HG03354 (cell line): Measurements from ENCODE around the gene CCDC77.

Experiments
- ATAC-seq: cut with Tn5 transposase; IDR thresholded peaks from one replicate; pipeline ENCODE4 v1.9.1; 2021; ENCODE audit warnings: mild to moderate bottlenecking; ENCODE audit not compliant: unreplicated experiment, poor library complexity, severe bottlenecking

The CCDC77 gene

DNA sequence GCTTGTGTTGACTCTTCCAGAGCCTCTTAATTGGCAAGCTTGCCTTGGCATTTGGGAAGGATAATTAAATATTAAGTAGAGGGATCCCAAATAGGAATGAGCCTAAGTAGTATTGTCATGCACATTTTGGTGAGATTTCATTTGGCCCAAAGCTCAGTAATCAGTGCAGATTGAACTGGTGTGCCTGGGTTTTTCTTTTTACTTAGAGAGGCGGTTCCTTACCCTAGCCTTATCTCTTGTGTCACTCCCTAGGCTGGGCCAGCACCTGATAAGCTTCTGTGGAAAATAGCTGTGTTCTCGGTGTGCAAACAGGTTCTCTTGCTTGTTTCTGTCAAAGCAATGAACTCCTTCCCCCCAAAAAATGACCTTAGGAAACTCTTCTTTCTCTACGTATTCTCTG lies 49.0 kb downstream of the CCDC77 start:
- ATAC-seq: no peak

DNA sequence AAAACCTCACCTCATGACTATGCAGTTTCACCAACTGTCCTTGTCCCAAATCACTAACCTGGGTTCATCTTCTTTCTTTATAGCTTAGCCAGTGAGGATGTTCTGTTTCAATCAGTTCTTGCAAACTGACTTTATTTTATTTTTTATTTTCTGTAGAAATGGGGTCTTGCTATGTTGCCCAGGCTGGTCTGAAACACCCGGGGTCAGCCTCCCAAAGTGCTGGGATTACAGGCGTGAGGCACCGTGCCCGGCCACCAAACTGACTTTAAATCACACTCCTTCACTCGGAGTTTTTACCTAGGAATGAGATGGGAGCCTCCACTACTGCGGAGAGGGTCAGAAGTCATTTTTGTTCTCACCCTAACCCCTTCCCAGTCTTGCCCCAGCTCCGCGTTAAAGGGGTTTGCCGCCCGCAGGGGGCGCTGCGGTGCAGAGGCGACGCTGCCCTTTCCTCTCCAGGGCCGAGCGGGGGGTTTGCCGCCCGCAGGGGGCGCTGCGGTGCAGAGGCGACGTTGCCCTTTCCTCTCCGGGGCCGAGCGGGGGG lies 51.3 kb downstream of the CCDC77 start:
- ATAC-seq: no peak

DNA sequence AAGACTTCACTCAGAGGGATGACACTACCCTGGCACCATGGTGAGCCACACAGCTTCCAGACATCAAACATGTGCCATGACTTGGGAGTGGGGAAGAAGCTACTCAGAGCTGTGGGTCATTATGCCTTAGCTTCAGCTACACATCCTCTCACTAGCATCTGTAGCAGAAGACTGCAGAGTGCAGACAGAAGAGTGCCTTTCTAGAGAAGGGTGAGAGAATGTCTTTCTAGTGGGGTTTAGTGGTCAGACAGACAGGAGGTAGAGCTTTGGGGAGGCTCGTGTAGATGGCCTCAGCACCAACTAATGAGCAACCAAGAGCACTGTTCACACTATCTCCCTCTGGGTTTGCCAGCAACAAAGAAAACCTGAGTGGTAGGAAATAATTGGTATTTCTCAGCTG lies 53.4 kb downstream of the CCDC77 start:
- ATAC-seq: no peak

DNA sequence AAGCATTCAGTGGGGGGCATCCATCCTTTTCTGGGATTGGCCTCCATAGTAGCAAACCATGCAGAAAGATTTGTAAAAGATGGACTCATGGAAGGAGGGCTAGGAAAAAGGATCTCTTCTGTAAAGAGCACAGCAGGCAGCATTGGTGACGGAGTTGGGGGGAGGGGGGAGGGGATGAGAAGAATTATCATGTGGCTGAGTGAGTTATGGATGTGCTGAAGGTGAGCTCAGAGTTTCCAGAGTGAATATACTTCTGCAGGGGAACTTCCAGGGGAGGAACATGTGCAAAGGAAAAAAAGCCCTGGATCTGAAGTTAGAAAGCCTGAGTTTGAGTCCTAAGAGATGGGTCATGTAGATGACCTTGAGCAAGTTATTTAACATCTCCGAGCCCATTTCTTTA lies 54.4 kb downstream of the CCDC77 start:
- ATAC-seq: no peak

DNA sequence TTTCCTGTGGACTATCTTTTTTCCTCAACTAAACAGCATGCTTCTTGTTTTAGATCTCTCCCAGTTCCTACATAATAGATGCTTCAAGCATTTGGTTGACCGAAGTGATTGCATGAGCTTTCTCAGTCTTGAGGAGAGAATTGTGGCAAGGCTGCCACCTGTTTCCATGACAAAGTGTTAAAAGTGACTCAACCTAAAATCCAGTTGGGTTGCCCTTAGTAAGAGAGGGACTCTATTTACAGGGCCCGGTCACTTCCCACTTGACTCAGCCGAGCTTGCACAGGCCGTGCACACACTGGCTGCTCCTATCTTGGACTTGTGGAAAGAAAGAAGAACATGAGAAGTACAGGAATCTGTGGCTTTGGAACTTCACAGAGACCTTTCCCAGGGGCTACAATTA lies 56.2 kb downstream of the CCDC77 start:
- no peak for ATAC-seq

DNA sequence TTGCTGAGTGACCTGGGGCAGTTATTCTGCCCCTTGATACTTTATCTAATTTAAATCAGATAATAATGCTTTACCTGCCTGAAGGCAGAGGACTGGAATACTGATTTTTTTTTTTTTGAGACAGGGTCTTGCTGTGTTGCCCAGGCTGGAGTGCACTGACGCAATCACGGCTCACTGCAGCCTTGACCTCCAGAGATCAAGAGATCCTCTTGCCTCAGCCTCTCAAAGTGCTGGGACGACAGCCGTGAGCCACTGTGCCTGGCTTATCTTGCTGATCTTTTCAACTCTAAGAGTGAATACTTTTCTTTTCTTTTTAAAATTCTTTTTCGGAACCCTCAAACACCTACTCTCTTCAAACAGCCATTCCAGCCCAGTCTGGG lies 57.6 kb downstream of the CCDC77 start:
- ATAC-seq: no peak

DNA sequence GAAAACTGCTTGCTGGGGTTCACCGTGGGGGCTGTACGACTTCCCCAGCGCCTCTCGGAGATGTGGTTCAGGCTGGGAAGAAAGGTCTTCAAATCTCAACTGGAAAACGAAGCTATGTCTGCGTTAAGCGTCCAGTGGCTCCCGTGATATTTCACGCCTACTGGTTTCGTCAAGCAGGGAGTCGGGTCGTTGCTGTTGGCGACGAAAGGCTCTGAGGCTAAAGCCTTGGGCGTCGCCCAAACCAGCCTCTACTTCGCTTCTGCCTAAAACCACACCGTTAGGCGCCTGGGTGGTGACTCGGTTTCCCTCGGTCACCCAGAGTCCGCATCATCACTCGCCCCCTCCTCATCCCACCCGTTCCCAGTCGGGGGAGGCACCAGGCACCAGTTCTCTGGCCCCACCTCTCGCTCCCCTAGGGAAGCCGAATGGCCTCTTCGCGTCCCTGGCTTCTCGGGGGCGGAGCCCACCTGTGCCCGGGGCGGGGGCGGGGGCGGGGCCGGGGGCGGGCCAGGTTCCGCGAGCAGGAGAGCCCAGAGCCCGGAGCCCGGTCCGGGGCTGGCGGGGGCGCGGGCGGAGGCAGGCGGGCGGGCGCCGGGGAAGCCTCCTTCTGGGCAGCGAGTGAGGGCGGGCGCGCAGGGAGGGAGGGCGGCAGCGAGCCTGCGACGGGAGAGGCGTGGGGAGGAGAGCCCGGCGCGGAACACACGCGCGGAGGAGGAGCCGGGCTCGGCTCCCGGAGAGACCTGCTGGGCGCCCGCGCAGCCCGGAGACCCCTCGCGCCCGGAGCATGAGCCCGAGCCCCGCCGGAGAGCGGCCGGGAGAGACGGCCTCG lies 58.2 kb downstream of the CCDC77 start, which contains the start of gene B4GALNT3:
B4GALNT3 (plus strand) TSS at position 510 of the 829 bp plus-strand sequence. CDS start 438 bp downstream, outside the sequence.
- ATAC-seq: no peak

DNA sequence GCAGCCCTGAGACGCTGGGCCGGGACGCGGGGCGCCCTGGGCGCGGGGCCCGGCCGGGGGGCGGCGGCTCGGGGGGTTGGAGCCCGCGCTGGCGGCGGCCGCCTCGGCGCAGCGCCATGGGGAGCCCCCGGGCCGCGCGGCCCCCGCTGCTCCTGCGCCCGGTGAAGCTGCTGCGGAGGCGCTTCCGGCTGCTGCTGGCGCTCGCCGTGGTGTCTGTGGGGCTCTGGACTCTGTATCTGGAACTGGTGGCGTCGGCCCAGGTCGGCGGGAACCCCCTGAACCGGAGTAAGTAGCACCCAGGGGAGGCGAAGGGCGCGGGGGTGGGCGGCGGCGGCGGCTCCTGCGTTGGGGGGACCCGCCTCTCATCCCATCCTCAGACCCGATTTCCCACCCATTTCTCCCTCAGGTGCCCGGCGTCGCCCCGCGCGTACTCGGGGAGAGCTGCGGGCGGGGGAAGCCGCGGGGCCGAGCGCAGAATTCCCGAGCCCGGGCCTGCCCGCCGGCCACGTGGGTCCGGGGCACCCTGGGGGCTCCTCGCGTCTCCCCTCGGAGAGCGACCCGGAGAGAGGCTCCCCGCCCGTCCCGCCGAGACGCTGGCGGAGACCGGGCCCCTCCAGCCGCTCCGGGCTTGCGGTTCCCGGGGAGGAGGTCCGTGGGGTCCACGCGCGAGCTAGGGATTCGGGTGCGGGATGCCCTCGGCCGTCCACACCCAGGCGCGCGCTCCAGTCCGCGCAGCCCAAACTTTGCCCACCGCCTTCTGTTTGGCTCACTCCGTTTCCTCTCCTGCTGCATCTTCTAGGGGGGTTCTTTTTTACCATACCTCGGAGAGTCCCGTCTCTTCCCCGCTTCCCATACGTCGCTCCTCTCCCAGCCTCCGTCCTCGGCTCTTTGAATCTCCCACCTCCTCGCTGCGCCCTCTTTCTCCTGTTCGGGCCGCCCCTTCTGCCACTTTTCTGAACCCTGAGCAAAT lies 59.1 kb downstream of the CCDC77 start:
- no peak for ATAC-seq

DNA sequence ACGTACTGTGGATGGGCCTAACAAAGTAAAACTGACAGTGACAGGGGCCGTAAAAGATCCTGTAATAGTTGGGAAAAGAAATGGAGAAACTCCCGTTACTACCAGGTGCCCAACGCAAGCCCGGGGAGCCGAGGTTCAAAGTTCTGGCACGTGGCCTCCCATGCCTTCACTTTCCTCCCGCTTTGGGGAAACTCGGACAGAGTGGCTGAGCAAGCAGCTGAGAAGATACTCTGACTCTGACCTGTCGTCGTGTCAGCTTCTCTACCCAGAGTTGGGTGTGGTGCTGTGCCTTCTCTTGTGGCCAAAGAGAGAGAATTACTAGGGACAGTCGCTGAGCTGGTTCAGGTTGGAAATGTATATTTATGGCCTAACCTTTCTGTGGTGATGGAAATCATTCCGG lies 60.0 kb downstream of the CCDC77 start:
- ATAC-seq: no peak

DNA sequence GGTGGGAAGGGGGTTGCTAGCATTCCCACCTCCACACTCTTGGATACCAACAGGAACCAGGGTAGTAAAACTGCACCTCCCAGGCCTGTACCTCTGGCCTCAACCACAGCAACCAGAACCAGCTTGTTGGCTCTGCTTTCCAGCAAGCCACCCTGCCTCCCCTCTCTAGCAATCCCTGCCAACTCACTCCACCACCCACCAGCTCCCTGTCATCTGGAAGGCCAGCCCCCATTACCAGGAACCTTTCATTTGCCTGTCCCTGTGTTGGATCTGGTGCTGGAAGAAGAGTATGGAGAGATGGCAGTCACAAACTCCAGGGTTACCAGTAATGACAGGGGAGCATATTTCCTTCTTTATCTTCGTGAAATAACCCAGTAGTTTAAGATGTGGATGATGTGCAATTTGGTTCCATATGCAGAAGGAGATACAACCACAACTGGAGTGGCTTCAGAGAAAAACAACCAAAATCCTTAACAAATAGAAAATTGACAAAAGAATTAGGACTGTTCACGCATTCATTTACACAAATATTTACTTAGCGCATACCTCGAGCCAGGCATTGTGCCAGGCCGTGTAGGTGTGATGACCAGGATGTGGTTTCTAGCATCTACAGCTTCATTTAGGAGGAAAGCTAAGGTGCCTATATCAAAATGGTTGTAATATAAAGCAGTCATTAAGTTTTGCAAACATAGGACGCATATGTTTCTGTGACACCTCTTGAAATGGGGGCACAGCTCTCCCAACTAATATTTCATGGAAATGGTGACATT lies 61.7 kb downstream of the CCDC77 start:
- ATAC-seq: no peak

DNA sequence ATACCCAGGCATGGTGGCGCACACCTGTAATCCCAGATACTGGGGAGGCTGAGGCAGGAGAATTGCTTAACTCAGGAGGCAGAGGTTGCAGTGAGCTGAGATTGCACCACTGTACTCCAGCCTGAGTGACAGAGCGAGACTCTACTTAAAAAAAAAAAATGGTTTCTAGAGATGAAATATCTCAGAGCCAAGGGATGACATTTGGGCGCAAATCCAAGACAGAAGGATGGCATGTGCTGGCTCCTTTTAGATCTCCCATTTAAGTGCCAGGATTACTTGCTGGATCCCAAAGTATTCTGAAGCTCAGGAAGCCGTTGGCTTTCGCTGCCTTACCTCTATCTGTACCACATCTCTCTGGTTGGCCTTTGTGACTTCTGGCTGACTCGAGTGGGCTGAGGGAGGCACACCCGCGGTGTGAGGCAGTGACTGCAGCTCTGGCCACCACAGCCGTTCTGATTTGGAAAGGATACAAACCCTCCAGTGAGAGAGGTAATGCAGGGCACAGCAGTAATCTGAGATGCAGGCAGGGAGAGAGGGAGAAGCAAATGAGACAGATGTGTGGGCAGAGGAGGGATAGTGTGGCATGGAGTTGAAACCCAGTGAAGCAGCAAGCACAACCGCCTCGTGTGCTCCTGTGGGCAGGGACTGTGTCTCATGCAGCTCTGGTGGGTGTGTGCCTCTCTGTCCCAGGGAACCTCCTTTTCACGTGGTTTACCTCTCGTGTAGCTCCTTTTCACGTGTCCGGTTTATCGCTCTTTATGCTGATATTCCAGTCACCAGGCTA lies 63.2 kb downstream of the CCDC77 start:
- no peak for ATAC-seq

DNA sequence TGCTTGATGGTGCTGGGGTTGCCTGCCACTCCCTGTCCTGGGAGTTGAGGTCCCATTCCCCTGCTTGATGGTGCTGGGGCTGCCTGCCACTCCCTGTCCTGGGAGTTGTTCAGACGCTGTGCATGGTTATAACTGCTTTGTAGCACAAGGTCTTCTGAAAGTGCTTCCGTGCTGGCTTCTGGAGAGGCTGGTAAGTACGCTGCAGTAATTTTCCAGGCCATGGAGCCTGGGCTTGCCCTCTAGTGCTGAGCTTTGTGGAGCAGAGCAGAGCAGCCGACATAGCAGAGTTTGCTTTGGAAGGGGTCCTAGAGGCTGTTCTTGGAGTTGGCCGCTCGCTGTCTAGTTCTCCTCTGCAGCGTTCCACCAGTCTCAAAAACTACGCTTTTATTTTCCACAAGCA lies 64.6 kb downstream of the CCDC77 start:
- ATAC-seq: no peak

DNA sequence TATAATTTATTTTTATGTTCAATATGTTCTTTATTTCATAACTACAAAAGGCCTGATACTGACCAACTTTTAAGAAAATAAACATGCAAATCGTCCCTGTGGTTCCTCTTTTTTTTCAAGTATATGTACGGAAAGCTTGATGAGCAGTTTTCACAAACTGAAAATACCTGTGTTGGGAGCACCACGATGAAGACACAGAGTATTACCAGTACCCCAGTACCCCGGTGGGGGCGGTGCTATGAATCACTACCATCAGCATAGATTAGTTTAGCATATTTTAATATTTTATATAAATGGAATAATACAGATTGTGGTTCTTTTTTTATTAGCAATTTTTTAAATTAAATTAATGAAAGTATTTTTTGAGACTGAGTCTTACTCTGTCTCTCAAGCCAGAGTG lies 65.3 kb downstream of the CCDC77 start:
- no peak for ATAC-seq

DNA sequence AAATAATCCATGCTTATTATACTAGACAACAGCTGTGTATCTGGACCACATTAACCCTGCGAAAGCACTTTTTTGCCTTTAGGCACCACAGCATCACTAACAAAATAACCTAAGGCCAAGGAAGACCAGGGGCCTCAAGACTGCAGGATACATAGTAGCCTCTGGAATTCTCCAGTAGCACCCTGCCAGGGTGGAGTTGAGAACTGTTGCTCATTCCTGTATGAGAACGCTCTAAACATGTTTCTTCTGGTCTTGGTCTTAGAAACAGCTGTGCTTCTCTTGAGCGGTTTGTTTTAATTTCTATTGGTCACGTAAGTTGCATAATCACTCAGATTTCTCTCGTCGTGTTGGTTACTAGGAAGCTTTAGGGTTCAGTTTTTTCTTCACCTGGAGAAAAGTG lies 66.1 kb downstream of the CCDC77 start:
- ATAC-seq: no peak

DNA sequence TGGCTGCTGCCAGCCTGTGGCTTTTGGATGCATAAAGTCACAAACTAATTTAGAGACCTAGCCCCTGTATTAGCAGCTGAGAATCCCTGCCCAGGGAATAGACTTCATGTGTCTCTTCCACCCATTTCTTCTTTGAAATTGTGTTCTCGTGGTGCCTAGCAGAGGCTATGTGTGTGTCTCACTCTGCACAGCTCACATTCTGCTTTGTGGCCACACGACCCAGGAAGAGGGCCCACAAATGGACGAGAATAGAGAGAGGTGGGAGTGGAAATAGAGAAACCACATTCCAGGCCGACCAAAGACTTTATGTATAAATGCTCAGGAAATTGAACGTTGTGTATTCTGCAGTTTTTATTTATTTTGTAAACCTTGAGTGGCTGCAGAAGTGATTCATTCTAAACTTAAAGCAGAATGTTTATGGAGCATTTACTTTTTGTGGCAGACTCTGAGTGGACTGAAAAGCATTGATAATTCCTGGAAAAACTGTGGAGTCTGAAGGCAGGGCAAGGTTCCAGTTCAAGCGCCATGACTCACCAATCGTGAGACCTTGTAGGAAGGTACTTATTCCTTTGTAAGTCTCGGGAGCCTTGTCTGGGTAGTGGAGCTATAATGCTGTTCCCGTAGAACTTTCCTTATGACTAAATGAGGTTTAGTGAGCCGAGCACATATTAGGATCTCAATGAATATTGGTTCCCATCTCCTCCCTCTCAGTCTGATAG lies 67.4 kb downstream of the CCDC77 start:
- ATAC-seq: no peak

DNA sequence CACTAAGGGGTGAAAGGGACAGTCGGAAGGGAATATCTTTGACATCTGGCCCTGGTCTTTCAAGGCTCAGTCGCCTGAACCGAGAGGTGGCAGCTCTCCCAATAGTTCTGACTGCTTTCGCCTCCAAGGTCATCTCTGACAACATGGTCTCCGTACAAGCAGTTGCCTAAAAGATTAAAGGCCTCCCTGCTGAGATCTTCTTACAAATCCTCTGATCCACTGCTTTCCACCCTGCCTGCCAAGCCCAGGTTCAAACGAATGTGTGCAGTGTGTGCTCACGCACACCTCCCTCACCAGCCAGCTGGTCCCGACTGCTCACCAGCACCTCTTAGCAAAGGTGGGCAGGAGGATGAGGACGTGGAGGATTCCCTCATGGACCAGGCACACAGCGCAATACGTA lies 68.7 kb downstream of the CCDC77 start:
- no peak for ATAC-seq

DNA sequence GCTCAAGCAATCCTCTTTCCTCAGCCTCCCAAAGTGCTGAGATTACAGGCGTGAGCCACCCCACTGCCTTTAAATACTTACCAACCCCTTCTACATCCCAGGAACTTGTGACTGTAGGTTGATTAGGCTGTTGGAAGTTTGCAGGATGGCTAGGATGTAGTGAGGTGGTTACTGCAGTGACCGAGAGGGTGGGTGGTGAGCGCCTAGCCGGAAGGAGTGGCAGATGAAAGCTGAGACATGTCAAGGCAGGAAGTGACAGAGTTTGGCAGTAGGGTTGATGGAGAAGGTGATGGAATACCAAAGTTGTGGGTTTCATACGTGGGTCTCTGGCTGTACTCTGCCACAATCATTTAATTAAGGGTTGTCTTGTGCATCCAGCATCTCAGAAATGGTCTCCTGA lies 71.8 kb downstream of the CCDC77 start:
- no peak for ATAC-seq

DNA sequence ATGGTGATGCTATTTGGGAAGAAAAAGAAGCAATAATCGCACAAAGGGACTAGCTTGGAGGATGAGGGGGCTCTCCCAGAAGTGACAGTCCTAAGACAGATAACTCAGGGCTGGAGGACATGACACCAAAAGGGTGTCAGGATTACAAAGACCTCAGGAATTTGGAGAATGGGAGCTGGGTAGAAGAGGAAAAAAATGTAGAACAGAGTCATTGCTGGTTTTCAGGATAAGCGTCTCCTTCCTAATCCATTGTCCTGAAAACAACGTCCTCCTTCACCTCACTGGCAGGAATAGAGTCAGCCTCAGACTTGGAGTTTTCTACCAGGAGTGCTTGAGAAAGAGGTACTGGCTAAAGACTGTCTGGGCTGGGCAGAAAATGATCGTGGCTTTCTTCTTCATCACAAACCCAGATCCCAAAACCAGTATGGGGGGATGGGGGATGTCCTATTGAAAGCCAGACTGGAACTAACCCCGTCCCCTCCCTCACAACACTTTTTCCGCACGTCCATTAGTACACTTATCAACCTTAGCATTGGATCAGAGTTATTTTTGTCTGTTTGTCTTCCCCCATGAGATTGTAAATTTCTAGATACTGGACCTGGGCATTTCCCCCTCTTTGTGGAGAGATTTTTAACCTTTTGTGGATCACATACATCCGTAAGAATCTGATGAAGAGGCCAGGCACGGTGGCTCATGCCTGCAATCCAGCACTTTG lies 72.6 kb downstream of the CCDC77 start:
- ATAC-seq: no peak
